Effector memory CD8-positive, alpha-beta T cell (primary cell): ENCODE results near the gene GGT7.
"Not testable (repeated sequence)": the region's sequence is repeated elsewhere in the genome, so short reads cannot be mapped to it uniquely, and the experiment has no call there.

Experiments used
- ATAC-seq: fragments of 150-1000 bp; cut with Tn5 transposase; replicated peaks from 2 replicates; pipeline ENCODE4 v1.10.0; 2021; ENCODE audit warnings: mild to moderate bottlenecking, moderate library complexity
- DNase-seq, 3 experiments: peaks; one replicate each; pipeline ENCODE4 v3.0.0; 2021
- H3K27ac Mint-ChIP-seq, 2 donors: one replicate each; pipeline ENCODE4 v1.8.0; 2022; ENCODE audit warnings: mild to moderate bottlenecking in 2 of 2, mixed read lengths in 2 of 2, moderate library complexity in 2 of 2
- H3K27me3 Mint-ChIP-seq, 2 donors: one replicate each; pipeline ENCODE4 v1.8.0; 2022; ENCODE audit warnings: mixed read lengths in 2 of 2
- H3K36me3 Mint-ChIP-seq: one replicate; pipeline ENCODE4 v1.8.0; 2022; ENCODE audit warnings: mild to moderate bottlenecking, moderate library complexity, mixed read lengths; ENCODE audit not compliant: insufficient read depth
- H3K4me1 Mint-ChIP-seq, 2 donors: one replicate each; pipeline ENCODE4 v1.8.0; 2022; ENCODE audit warnings: low read depth in 2 of 2, mixed read lengths in 2 of 2
- H3K4me3 Mint-ChIP-seq, 2 donors: one replicate each; pipeline ENCODE4 v1.8.0; 2022; ENCODE audit warnings: mild to moderate bottlenecking in 2 of 2, mixed read lengths in 2 of 2, moderate library complexity in 2 of 2
- H3K9me3 Mint-ChIP-seq, 2 donors: one replicate each; pipeline ENCODE4 v1.8.0; 2022; ENCODE audit warnings: mixed read lengths in 2 of 2
- total RNA-seq, 9 experiments: gene quantifications; one replicate each; lab custom pipeline; 2026; lab: John Stamatoyannopoulos, UW

GGT7 gene, protein sequence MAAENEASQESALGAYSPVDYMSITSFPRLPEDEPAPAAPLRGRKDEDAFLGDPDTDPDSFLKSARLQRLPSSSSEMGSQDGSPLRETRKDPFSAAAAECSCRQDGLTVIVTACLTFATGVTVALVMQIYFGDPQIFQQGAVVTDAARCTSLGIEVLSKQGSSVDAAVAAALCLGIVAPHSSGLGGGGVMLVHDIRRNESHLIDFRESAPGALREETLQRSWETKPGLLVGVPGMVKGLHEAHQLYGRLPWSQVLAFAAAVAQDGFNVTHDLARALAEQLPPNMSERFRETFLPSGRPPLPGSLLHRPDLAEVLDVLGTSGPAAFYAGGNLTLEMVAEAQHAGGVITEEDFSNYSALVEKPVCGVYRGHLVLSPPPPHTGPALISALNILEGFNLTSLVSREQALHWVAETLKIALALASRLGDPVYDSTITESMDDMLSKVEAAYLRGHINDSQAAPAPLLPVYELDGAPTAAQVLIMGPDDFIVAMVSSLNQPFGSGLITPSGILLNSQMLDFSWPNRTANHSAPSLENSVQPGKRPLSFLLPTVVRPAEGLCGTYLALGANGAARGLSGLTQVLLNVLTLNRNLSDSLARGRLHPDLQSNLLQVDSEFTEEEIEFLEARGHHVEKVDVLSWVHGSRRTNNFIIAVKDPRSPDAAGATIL
- 5.4 to 29.9 (median 14.8) reads per million in 9 experiments for total RNA-seq

DNA sequence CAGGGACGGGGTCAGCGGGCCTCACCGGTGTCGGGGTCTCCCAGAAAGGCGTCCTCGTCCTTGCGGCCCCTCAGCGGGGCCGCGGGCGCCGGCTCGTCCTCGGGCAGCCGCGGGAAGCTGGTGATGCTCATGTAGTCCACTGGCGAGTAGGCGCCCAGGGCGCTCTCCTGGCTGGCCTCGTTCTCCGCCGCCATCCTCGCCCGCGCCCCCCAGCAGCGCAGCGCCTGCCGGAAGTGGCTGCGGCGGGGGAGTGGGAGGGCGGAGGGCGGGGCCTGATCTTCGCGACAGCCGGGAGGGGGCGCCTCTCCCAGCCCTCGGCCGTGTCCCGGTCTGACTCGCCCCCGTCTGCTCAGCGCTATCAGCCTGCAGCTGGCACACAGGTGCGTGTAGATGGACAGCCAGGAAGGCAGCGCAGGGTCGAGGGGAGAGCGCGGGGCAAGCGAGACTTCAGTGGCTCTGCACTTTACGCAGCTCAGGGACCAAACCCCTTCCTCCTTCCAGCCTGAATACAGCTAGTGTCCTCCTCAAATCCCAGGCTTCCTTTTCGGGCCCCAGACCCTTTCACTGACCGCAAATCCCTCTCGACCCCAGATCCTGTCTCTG, at the start of gene GGT7:
Gene GGT7, minus strand, starts transcription at position 235 of the 603 bp plus-strand sequence. Its CDS starts 41 bp downstream, at position 194.
- peak; percentile 81 to 86 (median 84) for DNase-seq

DNA sequence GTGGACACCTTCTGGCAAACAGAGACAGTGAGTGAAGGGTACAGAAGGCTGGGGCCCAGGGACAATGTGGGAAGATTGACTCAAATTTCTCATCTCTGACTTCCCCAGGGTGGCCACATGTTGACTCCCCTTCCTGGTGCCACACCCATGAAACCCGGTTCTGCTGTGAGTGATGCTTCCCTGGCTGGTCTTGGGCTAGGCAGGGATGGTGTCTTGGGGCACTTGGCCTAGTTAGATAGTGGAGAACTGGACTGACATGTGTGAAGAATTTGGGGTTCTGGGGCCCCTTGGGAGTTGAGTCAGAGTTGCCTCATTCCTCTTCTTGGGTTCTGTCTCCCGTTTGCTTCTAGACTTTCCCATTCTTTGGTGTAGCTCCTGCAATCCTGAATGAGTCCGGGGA, 48.8 kb upstream of the GGT7 start:
- H3K4me1 Mint-ChIP-seq, result peaks cover 7 to 14% of the 10 kb centered on the region in 2 donors
- no peaks in the 10 kb centered on the region for H3K27me3 Mint-ChIP-seq
- H3K36me3 Mint-ChIP-seq, result no peaks in the 10 kb centered on the region

More for the DNA sequence above, at the start of gene GGT7:
- peaks cover 4% of the 10 kb centered on the region for H3K36me3 Mint-ChIP-seq
- H3K27ac Mint-ChIP-seq, result peak within 1 kb of the TSS; percentile 41 to 89
- no peaks in the 10 kb centered on the region for H3K9me3 Mint-ChIP-seq
- peak; percentile 75 for ATAC-seq
- H3K27me3 Mint-ChIP-seq, result no peaks in the 10 kb centered on the region
- H3K4me3 Mint-ChIP-seq, result peak within 1 kb of the TSS; percentile 83 to 89
- H3K4me1 Mint-ChIP-seq, result peaks cover 32 to 47% of the 10 kb centered on the region in 2 donors

DNA sequence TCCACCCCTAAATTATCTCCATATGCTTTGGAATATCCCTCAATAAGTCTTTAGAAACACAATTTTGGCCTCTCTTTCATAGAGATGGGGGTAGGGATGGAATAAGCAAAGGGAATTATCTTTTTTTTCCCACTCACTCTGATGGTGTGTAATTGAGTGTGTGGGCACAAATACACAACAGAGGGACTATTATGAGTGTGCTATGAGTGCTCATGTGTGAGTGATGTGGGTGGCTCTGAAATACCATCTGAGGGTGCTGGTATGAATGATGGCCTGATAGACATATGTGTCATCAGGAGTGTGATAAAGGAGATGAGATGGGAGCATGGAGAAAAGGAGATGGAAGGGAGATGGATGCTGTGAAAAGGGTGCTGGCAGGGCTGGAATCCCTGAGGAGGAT, 47.4 kb upstream of the GGT7 start:
- H3K27ac Mint-ChIP-seq, result no peak overlapping the region

More for the DNA sequence above, 48.8 kb upstream of the GGT7 start:
- ATAC-seq (no peak), DNase-seq (no peak)
- Mint-ChIP-seq H3K9me3 (no peaks in the 10 kb centered on the region), H3K27ac (no peak overlapping the region), H3K4me3 (no peak overlapping the region)

DNA sequence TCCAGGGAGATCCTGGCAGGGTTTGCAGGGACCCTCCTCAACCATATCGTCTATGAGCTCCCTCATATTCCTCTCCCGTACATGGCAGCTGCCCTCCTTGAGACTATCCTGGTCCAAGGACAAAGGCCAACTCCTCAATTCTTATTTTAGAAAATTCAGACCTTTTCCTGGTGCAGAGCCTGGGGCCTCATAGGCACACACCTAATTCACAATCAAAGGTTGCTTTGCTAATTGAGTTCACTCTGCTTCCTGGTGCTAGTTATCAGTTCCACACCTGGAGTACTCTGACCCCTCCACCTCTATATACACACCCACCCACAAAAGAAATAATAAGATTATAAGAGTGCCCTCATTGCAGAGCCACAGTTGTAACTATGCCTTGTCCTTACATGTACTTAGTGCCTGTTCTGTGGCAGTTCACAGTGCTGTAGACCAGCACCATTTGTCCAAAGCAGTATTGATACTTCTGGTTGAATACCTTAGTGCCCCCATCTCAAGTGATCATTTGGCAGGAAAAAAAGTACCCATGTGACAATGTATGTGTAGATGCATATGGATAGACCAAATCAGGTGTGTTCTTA, 44.2 kb upstream of the GGT7 start:
- ATAC-seq (no peak), DNase-seq (no peak)
- Mint-ChIP-seq H3K27me3 (no peaks in the 10 kb centered on the region), H3K4me3 (no peak overlapping the region), H3K9me3 (no peaks in the 10 kb centered on the region), H3K36me3 (no peaks in the 10 kb centered on the region), H3K4me1 (peaks cover 7 to 10% of the 10 kb centered on the region in 2 donors), H3K27ac (peak overlapping the region in 1 of 2 donors; percentile 28)

More for the DNA sequence above, 47.4 kb upstream of the GGT7 start:
- Mint-ChIP-seq H3K27me3 (no peaks in the 10 kb centered on the region), H3K9me3 (no peaks in the 10 kb centered on the region), H3K4me1 (peaks cover 7 to 10% of the 10 kb centered on the region in 2 donors), H3K36me3 (no peaks in the 10 kb centered on the region), H3K4me3 (no peak overlapping the region)
- DNase-seq (no peak), ATAC-seq (no peak)

DNA sequence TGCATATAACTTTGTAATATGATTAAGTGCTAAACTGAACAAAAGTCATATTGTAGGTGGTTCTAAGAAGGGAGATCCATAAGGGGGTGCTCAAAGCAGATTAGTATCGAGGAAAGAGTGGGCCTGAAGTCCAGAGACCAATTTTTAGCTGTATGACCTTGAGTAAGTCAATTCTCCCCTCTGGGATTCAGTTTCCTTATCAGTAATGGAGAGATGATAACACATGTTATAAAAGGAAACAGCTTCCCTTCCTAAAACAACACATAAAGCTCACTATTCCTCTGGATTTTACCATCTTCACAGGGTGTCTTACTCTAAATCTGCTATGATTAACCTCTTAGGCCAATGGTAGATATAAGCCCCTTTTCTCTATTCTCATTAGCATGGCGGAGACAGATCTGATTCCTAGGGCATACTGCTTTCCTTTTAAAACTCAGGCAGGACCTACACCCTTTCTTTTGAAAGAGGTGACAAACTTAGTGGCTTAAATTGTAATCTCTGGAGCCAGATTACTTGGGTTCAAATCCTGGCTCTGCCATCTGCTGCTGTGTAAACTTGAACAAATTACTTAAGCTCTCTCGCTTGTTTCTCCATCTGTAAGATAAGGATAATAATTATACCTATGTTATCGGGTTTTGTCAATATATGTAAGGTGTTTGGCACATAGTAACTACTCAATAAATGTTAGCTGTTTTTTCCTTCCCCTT, 43.2 kb upstream of the GGT7 start:
- Mint-ChIP-seq H3K4me3 (no peak overlapping the region), H3K36me3 (no peaks in the 10 kb centered on the region), H3K27ac (no peak overlapping the region), H3K27me3 (no peaks in the 10 kb centered on the region), H3K9me3 (no peaks in the 10 kb centered on the region), H3K4me1 (peaks cover 7 to 10% of the 10 kb centered on the region in 2 donors)
- ATAC-seq, result no peak
- no peak for DNase-seq

DNA sequence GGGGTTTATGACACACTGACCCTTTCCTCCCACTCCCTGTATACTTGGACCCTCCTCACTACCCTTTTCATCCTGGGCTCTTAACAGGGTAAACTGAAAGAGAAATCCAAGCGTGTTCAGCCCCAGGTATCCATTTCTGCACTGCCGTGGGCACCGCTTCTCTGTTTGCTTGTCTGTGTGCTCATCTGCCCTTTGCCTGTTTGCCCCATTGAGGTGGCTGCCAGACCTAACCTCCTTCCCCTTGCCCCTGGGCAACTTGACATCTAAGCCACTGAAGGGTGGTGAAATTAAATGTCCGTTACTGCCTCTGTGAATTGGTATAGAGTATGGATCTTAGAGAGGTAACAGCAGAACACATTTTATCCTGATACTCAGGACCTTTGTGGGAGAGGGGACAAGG, 42.5 kb upstream of the GGT7 start:
- peak overlapping the region in 1 of 2 donors; percentile 70 for H3K27ac Mint-ChIP-seq
- no peaks in the 10 kb centered on the region for H3K27me3 Mint-ChIP-seq
- DNase-seq (no peak), ATAC-seq (no peak)
- no peaks in the 10 kb centered on the region for H3K9me3 Mint-ChIP-seq
- H3K36me3 Mint-ChIP-seq, result no peaks in the 10 kb centered on the region
- peaks cover 7 to 10% of the 10 kb centered on the region in 2 donors for H3K4me1 Mint-ChIP-seq
- no peak overlapping the region for H3K4me3 Mint-ChIP-seq

DNA sequence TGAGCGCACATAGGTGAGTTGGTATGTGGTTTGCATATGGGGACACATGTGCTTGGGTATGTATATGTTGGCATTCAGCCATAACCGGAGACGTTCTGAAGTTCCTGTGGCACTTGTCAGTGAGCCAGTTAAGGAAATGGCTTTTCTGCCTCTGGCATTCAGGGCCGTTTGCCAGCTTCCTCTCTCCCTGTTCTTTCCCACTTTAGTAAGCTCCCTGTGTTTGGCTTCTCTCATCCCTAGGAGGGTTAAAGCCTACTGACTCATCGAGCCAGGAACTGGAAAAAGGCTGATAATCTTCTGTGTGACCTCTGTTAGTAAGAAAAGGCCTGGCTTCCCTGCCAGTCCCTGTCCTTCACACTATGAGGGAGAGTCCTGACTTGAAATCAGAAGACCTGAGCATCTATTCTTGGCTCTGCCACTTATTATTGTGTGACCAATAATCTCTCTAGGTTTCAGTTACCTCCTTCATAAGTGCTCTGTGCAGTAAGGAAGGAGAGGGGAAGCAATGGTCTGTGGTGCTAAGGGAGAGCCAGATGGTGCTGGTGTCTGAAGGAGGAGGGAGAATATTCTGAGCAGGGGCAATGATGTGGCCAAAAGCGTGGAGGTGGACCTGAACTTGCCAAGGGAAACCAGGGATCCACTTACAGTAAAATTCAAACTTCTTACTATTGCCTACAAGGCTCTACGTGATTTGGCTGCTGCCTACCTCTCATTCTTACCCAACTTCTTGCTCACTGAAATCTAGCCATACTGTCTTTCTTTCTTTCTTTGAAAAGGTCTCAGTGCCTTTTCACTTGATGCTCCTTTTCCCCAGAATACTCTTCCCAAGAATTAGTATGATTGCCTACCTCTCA, 35.2 kb upstream of the GGT7 start:
- ATAC-seq, result no peak
- peak overlapping the region in 1 of 2 donors; percentile 2 for H3K27ac Mint-ChIP-seq
- H3K36me3 Mint-ChIP-seq, result peaks cover 4% of the 10 kb centered on the region
- H3K9me3 Mint-ChIP-seq, result no peaks in the 10 kb centered on the region
- no peak overlapping the region for H3K4me3 Mint-ChIP-seq
- H3K4me1 Mint-ChIP-seq, result no peaks in the 10 kb centered on the region
- H3K27me3 Mint-ChIP-seq, result no peaks in the 10 kb centered on the region
- no peak for DNase-seq

DNA sequence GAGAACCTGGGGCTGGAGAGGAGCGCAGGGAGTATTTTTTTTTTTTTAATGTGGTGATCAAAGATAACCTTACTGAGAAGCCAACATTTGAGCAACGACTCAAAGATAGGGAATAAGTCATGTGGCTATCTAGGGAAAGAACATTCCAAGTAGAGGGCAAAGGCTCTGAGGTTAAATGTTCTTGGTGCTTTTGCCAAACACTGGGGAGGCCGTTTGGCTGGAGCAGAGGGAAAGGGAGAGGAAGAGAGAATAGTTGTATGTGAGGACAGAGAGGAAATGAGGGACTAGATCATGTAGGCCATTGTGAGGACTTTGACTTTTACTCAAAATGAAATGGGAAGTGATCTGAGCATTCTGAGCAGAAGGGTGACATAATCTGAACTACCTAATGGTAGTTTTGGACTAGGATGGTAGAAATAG, 31.6 kb upstream of the GGT7 start:
- no peak overlapping the region for H3K4me3 Mint-ChIP-seq
- H3K27me3 Mint-ChIP-seq, result no peaks in the 10 kb centered on the region
- H3K9me3 Mint-ChIP-seq, result no peaks in the 10 kb centered on the region
- DNase-seq, result no peak
- no peaks in the 10 kb centered on the region for H3K4me1 Mint-ChIP-seq
- H3K27ac Mint-ChIP-seq, result no peak overlapping the region
- ATAC-seq, result no peak
- H3K36me3 Mint-ChIP-seq, result no peaks in the 10 kb centered on the region

DNA sequence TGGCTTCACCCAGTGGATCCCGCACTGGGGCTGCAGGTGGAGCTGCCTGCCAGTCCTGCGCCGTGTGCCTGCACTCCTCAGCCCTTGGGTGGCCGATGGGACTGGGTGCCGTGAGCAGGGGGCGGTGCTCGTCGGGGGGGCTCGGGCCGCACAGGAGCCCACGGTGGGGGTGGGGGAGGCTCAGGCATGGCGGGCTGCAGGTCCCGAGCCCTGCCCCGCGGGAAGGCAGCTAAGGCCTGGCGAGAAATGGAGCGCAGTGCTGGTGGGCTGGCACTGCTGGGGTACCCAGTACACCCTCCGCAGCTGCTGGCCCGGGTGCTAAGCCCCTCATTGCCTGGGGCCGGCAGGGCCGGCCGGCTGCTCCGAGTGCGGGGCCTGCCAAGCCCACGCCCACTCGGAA, 26.1 kb upstream of the GGT7 start:
- not testable (repeated sequence) for ATAC-seq, H3K9me3 Mint-ChIP-seq, H3K27me3 Mint-ChIP-seq, H3K4me1 Mint-ChIP-seq, H3K36me3 Mint-ChIP-seq, H3K4me3 Mint-ChIP-seq, H3K27ac Mint-ChIP-seq, DNase-seq

DNA sequence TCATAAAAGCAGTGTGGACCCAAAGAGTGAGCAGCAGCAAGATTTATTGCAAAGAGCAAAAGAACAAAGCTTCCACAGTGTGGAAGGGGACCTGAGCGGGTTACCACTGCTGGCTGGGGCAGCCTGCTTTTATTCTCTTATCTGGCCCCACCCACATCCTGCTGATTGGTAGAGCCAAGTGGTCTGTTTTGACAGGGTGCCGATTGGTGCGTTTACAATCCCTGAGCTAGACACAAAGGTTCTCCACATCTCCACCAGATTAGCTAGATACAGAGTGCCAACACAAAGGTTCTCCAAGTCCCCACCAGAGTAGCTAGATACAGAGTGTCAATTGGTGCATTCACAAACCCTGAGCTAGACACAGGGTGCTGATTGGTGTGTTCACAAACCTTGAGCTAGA, 25.5 kb upstream of the GGT7 start:
- H3K4me1 Mint-ChIP-seq, H3K9me3 Mint-ChIP-seq, H3K36me3 Mint-ChIP-seq, H3K27ac Mint-ChIP-seq, ATAC-seq, H3K4me3 Mint-ChIP-seq, H3K27me3 Mint-ChIP-seq, DNase-seq: not testable (repeated sequence)

DNA sequence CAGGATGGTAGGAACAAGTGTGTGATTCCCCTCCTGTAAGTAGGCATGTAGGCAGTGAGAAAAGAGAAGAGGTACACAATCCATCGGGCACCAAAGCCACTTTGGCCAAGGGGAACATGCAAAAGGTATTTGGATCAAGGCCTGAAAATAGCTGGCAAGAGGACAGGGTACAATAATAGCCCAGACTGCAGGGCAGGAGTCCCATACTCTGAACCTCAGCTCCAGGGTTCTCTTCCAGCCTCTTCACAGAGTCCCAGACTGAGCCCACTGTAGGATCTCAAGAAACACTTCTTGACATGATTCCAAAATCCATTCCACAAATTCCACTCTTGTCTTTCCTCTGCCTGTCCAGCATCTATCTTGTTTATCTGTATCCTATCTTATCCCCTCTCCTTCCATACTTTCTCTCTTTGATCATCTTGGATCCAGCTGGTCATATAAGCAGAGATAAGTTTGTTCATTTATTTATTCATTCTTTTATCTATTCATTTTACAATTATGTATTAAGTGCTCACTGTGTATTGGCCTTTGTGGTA, 23.5 kb upstream of the GGT7 start:
- H3K4me3 Mint-ChIP-seq, result no peak overlapping the region
- DNase-seq, result no peak
- H3K9me3 Mint-ChIP-seq, result no peaks in the 10 kb centered on the region
- ATAC-seq, result no peak
- H3K27ac Mint-ChIP-seq, result no peak overlapping the region
- H3K36me3 Mint-ChIP-seq, result no peaks in the 10 kb centered on the region
- H3K4me1 Mint-ChIP-seq, result no peaks in the 10 kb centered on the region
- H3K27me3 Mint-ChIP-seq, result no peaks in the 10 kb centered on the region

DNA sequence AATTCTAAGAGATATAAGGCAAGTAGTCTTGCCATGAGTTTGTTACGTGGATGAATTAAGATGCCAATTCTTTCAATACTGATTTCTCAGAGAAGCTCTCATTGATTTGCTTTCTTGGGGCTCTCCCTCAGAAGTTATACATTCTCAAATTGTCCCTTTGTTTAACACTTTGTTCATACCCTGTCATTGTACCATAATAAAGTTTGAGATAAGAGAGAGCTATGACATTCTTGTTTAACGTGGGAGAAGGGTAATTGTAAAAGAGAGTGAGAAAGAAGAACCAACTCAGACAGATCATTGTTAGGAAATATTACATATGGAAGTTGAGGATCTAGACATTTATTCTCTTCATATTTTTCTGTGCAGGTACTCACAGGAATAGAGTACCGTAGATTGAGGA, 22.8 kb upstream of the GGT7 start:
- no peak for ATAC-seq
- DNase-seq, result no peak
- Mint-ChIP-seq H3K27me3 (no peaks in the 10 kb centered on the region), H3K9me3 (no peaks in the 10 kb centered on the region), H3K4me1 (no peaks in the 10 kb centered on the region), H3K27ac (no peak overlapping the region), H3K4me3 (no peak overlapping the region), H3K36me3 (no peaks in the 10 kb centered on the region)
